GM23338 (cell line): Measurements from ENCODE around the gene STX4. TPM values are rescaled to one million over a fixed set of nuclear protein-coding genes. Genes with fewer than 3 reads are reported as not detected.

ENCODE experiments used
- ATAC-seq: fragments of 200-7000 bp; cut with Tn5 transposase; 3 replicates; pipeline ENCODE4 v1.9.1; 2020
- DNase-seq: peaks from one replicate; pipeline ENCODE4 v3.0.0-alpha.2; 2015; ENCODE audit warnings: low spot score
- H2AFZ ChIP-seq: fragments of 200-600 bp; sonication (generic); 2 replicates; pipeline ENCODE4 v1.8.0; 2016; ENCODE audit warnings: antibody characterized with exemption, mild to moderate bottlenecking, moderate library complexity
- H3F3A ChIP-seq: fragments of 200-600 bp; sonication (generic); replicated peaks from 2 replicates; pipeline ENCODE4 v1.8.0; 2017; ENCODE audit warnings: antibody characterized with exemption, mixed run types, low read depth
- H3K27ac ChIP-seq: fragments of 200-600 bp; sonication (generic); 2 replicates; pipeline ENCODE4 v1.6.1; 2016; ENCODE audit warnings: low read depth
- H3K27me3 ChIP-seq: fragments of 200-600 bp; sonication (generic); 2 replicates; pipeline ENCODE4 v1.8.0; 2016; ENCODE audit warnings: mild to moderate bottlenecking, mixed run types, moderate library complexity; ENCODE audit not compliant: insufficient read depth
- H3K36me3 ChIP-seq: fragments of 200-600 bp; sonication (generic); 2 replicates; pipeline ENCODE4 v1.8.0; 2016; ENCODE audit warnings: mild to moderate bottlenecking; ENCODE audit not compliant: insufficient read depth
- H3K4me1 ChIP-seq: fragments of 200-600 bp; sonication (generic); 2 replicates; pipeline ENCODE4 v1.8.0; 2016; ENCODE audit warnings: mild to moderate bottlenecking, moderate library complexity; ENCODE audit not compliant: insufficient read depth
- H3K4me2 ChIP-seq: fragments of 200-600 bp; sonication (generic); 2 replicates; pipeline ENCODE4 v1.7.1; 2017; ENCODE audit warnings: mixed run types
- H3K4me3 ChIP-seq: fragments of 200-600 bp; sonication (generic); 2 replicates; pipeline ENCODE4 v1.6.1; 2016; ENCODE audit warnings: mixed run types
- H3K79me2 ChIP-seq: fragments of 200-600 bp; sonication (generic); replicated peaks from 2 replicates; pipeline ENCODE4 v1.8.0; 2017; ENCODE audit warnings: mild to moderate bottlenecking; ENCODE audit not compliant: insufficient read depth
- H3K9me2 ChIP-seq: fragments of 200-600 bp; sonication (generic); 2 replicates; pipeline ENCODE4 v1.8.0; 2017; ENCODE audit not compliant: insufficient read depth
- H4K20me1 ChIP-seq: fragments of 200-600 bp; sonication (generic); replicated peaks from 2 replicates; pipeline ENCODE4 v1.8.0; 2017; ENCODE audit warnings: mild to moderate bottlenecking; ENCODE audit not compliant: insufficient read depth
- H3K27ac Mint-ChIP-seq: 2 replicates; pipeline ENCODE4 v1.8.0; 2020; ENCODE audit warnings: inconsistent platforms, mild to moderate bottlenecking, moderate library complexity, mixed read lengths
- H3K27me3 Mint-ChIP-seq: 3 replicates; pipeline ENCODE4 v1.8.0; 2022; ENCODE audit warnings: low read depth, mild to moderate bottlenecking, moderate library complexity, mixed read lengths, inconsistent platforms; ENCODE audit not compliant: insufficient read depth, poor library complexity
- H3K36me3 Mint-ChIP-seq: 3 replicates; pipeline ENCODE4 v1.8.0; 2021; ENCODE audit warnings: low read depth, mild to moderate bottlenecking, inconsistent platforms, moderate library complexity, mixed read lengths
- H3K4me1 Mint-ChIP-seq: 3 replicates; pipeline ENCODE4 v1.8.0; 2020; ENCODE audit warnings: mild to moderate bottlenecking, inconsistent platforms, mixed read lengths
- H3K4me3 Mint-ChIP-seq: 3 replicates; pipeline ENCODE4 v1.8.0; 2021; ENCODE audit warnings: moderate library complexity, mild to moderate bottlenecking, inconsistent platforms, mixed read lengths
- H3K9me3 Mint-ChIP-seq: 3 replicates; pipeline ENCODE4 v1.8.0; 2020; ENCODE audit warnings: moderate library complexity, mild to moderate bottlenecking, inconsistent platforms, mixed read lengths
- EZH2 ChIP-seq: fragments of 200-600 bp; sonication (generic); IDR thresholded peaks from one replicate; pipeline ENCODE4 v1.8.0; 2017; ENCODE audit warnings: antibody characterized with exemption, mild to moderate bottlenecking, low read depth; ENCODE audit not compliant: unreplicated experiment
- EZH2phosphoT487 ChIP-seq: fragments of 200-600 bp; sonication (generic); IDR thresholded peaks from one replicate; pipeline ENCODE4 v1.8.1; 2018; ENCODE audit warnings: antibody characterized with exemption; ENCODE audit not compliant: unreplicated experiment
- JUNB ChIP-seq: IDR thresholded peaks from one replicate; pipeline ENCODE4 v1.6.1; 2016; ENCODE audit warnings: antibody characterized with exemption; ENCODE audit not compliant: unreplicated experiment
- NANOG ChIP-seq: IDR thresholded peaks from 2 replicates; pipeline ENCODE4 v1.6.1; 2016; ENCODE audit warnings: antibody characterized with exemption, borderline replicate concordance
- ZNF331 ChIP-seq: fragments of 250-450 bp; sonication (Bioruptor Pico); IDR thresholded peaks from 2 replicates; pipeline ENCODE4 v1.5.0; 2020; ENCODE audit warnings: low read depth, mild to moderate bottlenecking, moderate library complexity
- ZNF462 ChIP-seq: fragments of 250-450 bp; sonication (Bioruptor Pico); IDR thresholded peaks from 2 replicates; pipeline ENCODE4 v1.5.0; 2020; ENCODE audit warnings: mild to moderate bottlenecking, moderate library complexity
- polyA plus RNA-seq: library from polyadenylated mRNA; unstranded; fragments of >200 nt; fragmentation: Nextera tagmentation; extraction: Ambion mirVana; gene quantifications from 2 replicates; pipeline ENCODE4 v1.2.1, GENCODE V29; 2016
- total RNA-seq: library from RNA; depleted of rRNA; stranded (reverse); fragments of >200 nt; shearing (Covaris generic); gene quantifications from 2 replicates; pipeline ENCODE4 v1.2.3, GENCODE V29; 2014

Gene STX4
- total and polyA plus RNA-seq, 2 experiments from 2014 or later = 13.0 to 39.3 TPM

GRCh38 chr16:30998852-30999761, 34.3 kb upstream of the STX4 start (continued):
- TF ChIP-seq ZNF462 (CRISPR knock-in tag) = no peak
- TF ChIP-seq EZH2 = no peak
- no peak for TF ChIP-seq JUNB
- TF ChIP-seq NANOG = no peak
- TF ChIP-seq EZH2phosphoT487 = no peak

DNA sequence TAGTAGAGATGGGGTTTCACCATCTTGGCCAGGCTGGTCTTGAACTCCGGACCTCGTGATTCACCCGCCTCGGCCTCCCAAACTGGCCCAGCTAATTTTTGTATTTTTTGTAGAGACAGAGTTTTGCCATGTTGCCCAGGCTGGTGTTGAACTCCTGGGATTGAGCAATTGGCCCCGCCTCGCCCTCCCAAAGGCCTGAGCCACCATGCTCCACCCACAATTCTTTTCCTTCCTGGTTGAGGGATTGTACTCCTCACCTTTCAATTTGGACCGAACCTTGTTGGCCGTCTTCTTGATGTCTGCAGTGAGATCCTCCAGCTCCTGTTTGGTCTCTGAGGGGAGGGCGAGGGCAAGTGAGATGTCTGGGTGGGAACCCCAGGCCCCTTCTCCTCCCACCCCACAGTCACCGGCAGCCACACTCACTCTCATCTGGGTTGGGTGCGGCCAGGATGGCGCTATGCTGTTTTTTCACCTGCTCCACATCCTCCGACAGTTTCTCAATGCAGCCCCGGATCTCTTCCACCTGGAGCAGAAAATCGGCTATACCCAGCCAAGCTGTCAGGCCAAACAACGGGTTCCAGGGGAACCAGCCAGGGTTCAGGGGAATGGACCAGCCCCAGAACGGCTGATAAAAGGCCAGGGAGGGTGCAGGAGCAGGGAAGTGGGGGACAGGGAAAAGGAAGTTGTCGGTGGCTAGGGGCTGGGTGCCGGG, 32.5 kb upstream of the STX4 start:
- Histone ChIP-seq H3K36me3 (no peaks in the 10 kb centered on the region), H3K27me3 (no peaks in the 10 kb centered on the region), H3K4me1 (peaks cover 15% of the 10 kb centered on the region), H3F3A (peaks cover 9% of the 10 kb centered on the region; the same call in 1 of the 2 replicates), H4K20me1 (no peaks in the 10 kb centered on the region), H3K4me2 (no peak overlapping the region), H2AFZ (no peak overlapping the region), H3K9me2 (no peaks in the 10 kb centered on the region), H3K27ac (no peak overlapping the region), H3K79me2 (peaks cover 5% of the 10 kb centered on the region), H3K4me3 (no peak overlapping the region)
- H3K27me3 Mint-ChIP-seq = peaks cover 19% of the 10 kb centered on the region
- no peaks in the 10 kb centered on the region; the same call in 2 of the 3 replicates for H3K36me3 Mint-ChIP-seq
- peaks cover 19% of the 10 kb centered on the region for H3K4me1 Mint-ChIP-seq
- no peaks in the 10 kb centered on the region for H3K9me3 Mint-ChIP-seq
- H3K4me3 Mint-ChIP-seq = no peak overlapping the region
- DNase-seq (no peak), ATAC-seq (no peak)
- no peak overlapping the region for H3K27ac Mint-ChIP-seq
- no peak for TF ChIP-seq ZNF462 (CRISPR knock-in tag)
- TF ChIP-seq EZH2phosphoT487 = no peak
- TF ChIP-seq EZH2 = no peak
- TF ChIP-seq ZNF331 (CRISPR knock-in tag) = no peak
